Bronchial smooth muscle cell (primary cell): ENCODE measurements around the gene HSD17B12. TPM values are rescaled to one million over a fixed set of nuclear protein-coding genes. Genes with fewer than 3 reads are reported as not detected.

Experiments used
- total RNA-seq: library from RNA; depleted of rRNA; stranded (reverse); fragments of >200 nt; gene quantifications from 2 replicates; pipeline ENCODE4 v1.2.1, GENCODE V29; 2014

The HSD17B12 gene
- total RNA-seq: 33.9 and 49.2 TPM in 2 replicates

DNA sequence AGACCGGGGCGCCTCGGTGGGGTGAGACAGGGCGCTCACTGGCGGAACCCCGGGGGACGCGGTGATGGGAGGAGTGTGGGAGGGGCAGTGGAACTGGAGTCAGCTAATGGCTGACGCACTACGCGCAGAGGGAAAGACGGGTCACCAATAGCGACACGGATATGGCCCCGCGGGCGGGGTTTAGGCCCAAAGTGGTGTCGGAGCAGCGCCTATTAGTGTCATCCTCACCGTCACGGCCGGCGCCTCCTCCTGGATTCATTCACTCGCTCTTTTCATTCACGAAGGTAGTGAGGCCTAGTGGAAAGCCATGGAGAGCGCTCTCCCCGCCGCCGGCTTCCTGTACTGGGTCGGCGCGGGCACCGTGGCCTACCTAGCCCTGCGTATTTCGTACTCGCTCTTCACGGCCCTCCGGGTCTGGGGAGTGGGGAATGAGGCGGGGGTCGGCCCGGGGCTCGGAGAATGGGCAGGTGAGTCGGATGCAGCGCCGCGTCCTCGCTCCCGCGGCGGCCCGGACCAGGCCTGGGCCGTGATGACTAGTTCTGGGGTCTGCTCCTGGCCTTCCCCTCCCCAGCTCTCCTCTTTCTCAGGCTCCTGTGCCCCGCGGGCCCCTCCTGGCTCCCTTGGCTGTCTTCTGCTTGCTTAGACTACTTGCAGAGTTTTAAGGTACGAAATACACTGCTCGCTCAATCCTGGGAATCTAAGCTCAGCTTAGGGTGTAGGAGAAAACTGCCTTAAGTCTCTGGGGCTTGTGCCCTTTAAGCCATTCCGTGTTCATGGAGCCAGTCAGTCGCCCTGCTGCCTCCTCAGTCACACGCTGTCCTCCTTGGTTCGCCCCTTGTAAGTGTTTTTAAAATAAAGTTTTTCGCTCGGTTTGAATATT is at the start of gene HSD17B12:
Gene HSD17B12, plus strand, starts transcription at position 218 of the 880 bp plus-strand sequence. Its CDS starts 90 bp downstream, at position 308.

DNA sequence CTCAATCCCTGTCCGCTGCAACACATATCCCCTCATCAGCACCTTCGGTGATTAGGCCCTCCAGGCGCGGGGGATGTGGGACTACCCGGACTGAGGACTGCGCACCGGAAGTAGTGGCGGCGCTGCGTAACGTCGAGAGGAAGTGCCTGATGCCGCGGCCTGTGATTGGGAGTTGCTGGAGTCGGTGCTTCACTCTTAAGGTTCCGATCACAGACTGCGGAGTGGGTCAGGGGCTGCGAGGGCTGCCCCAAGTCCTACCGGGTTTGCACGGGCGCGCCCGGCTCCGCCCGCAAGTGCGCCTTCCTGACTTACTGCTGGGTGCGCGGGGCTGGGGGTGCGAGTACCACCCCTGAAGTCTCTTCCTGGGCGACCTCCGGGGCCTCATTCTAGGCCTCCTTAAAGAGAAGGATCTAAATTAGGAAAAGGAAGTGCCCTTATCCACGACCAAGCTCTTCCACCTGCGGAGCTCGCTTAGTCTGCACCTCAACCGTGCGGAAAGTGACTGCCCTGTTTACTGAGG is 200.2 kb downstream of the HSD17B12 start, which contains the start of gene ALKBH3:
Gene ALKBH3, plus strand, starts transcription at position 192 of the 520 bp plus-strand sequence. CDS start 1,822 bp downstream, outside the sequence.

Other genes starting within 250 kb of the HSD17B12 start
- 33.4 and 36.7 TPM in 2 replicates for gene ALKBH3, start 200.1 kb downstream of the HSD17B12 start, total RNA-seq